ENCODE data around the gene TRIM25. TPM values are rescaled to one million over a fixed set of nuclear protein-coding genes. Genes with fewer than 3 reads are reported as not detected.

The TRIM25 gene
- total RNA-seq, 1 donor from 2014 or later = 19.5 TPM

- ATAC-seq (no peak), DNase-seq (no peak)
- intact Hi-C loops (cut with micrococcal nuclease) = no loop called here
These were observed 15.6 kb upstream of the TRIM25 start for GRCh38 chr17:56929362-56929969.

GRCh38 chr17:56928586-56928985, 14.7 kb upstream of the TRIM25 start:
- no peak for DNase-seq
- intact Hi-C loops (cut with micrococcal nuclease) = no loop called here
- ATAC-seq = no peak

- DNase-seq (no peak), ATAC-seq (no peak)
- intact Hi-C loops (cut with micrococcal nuclease) = no loop called here
These were observed 12.9 kb upstream of the TRIM25 start for GRCh38 chr17:56926704-56927103.

GRCh38 chr17:56926270-56926669, 12.4 kb upstream of the TRIM25 start:
- ATAC-seq (no peak), DNase-seq (no peak)
- intact Hi-C loops (cut with micrococcal nuclease) = no loop called here

- intact Hi-C loops (cut with micrococcal nuclease) = no loop called here
- ATAC-seq (no peak), DNase-seq (no peak)
These were observed 11.2 kb upstream of the TRIM25 start for GRCh38 chr17:56925088-56925487.

- intact Hi-C loops (cut with micrococcal nuclease) = no loop called here
- DNase-seq = no peak
- no peak for ATAC-seq
These were observed 5.9 kb upstream of the TRIM25 start for GRCh38 chr17:56919717-56920116.

- no peak for DNase-seq
- no peak for ATAC-seq
These were observed 5.1 kb upstream of the TRIM25 start for GRCh38 chr17:56918916-56919315.

GRCh38 chr17:56917559-56918296, 3.9 kb upstream of the TRIM25 start:
- intact Hi-C loops (cut with micrococcal nuclease) = no loop called here
- ATAC-seq (no peak), DNase-seq (no peak)

More at GRCh38 chr17:56918916-56919315, 5.1 kb upstream of the TRIM25 start:
- intact Hi-C loops (cut with micrococcal nuclease) = no loop called here

GRCh38 chr17:56914581-56915273, 878 bp upstream of the TRIM25 start:
- no peak for DNase-seq
- intact Hi-C loops (cut with micrococcal nuclease) = no loop called here
- ATAC-seq = peak; percentile 1

- intact Hi-C loops (cut with micrococcal nuclease) = no loop called here
- DNase-seq (no peak), ATAC-seq (peak; percentile 60)
These were observed 439 bp downstream of the TRIM25 start for GRCh38 chr17:56913353-56913866.

GRCh38 chr17:56913000-56913311, 893 bp downstream of the TRIM25 start:
- DNase-seq = no peak
- ATAC-seq = no peak
- intact Hi-C loops (cut with micrococcal nuclease) = no loop called here

GRCh38 chr17:56912105-56912999, 1.5 kb downstream of the TRIM25 start:
- DNase-seq = peak; percentile 58
- no peak for ATAC-seq
- intact Hi-C loops (cut with micrococcal nuclease) = no loop called here

GRCh38 chr17:56910509-56911235, 3.2 kb downstream of the TRIM25 start:
- ATAC-seq = no peak
- intact Hi-C loops (cut with micrococcal nuclease) = no loop called here
- no peak for DNase-seq

- ATAC-seq (peak; percentile 9), DNase-seq (no peak)
- intact Hi-C loops (cut with micrococcal nuclease) = no loop called here
These were observed 3.9 kb downstream of the TRIM25 start for GRCh38 chr17:56909742-56910508.

GRCh38 chr17:56908001-56908542, 5.8 kb downstream of the TRIM25 start:
- DNase-seq = peak; percentile 72
- peak; percentile 59 for ATAC-seq
- intact Hi-C loops (cut with micrococcal nuclease) = no loop called here

GRCh38 chr17:56903560-56903959, 10.3 kb downstream of the TRIM25 start:
- DNase-seq (no peak), ATAC-seq (no peak)
- intact Hi-C loops (cut with micrococcal nuclease) = no loop called here

GRCh38 chr17:56902348-56902747, 11.5 kb downstream of the TRIM25 start:
- ATAC-seq = no peak
- intact Hi-C loops (cut with micrococcal nuclease) = no loop called here
- DNase-seq = no peak

- intact Hi-C loops (cut with micrococcal nuclease) = no loop called here
- no peak for DNase-seq
- ATAC-seq = no peak
These were observed 14.4 kb downstream of the TRIM25 start for GRCh38 chr17:56899403-56899802.
